ENCODE measurements around the gene MITF.

The MITF gene

DNA sequence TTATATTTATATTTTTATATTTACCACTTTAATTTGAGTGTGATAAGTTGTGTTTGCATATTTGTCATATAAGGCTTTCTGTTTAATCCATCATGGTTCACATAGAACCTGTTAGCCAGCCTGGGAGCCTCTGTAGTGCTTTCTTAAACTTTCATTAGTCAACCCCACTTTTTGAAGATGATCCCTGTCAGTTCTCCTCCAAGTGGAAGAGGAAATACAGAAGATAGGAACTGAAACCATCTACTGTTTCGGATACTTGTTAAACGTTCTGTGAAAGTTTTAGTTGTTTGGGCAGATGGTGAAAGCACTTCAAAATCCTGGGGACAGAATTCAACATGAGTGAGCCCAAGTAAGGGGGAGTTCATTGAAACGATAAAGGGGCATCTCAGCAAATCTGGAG lies 255.7 kb downstream of the MITF start:
- no peak overlapping the region for H3K4me3 ChIP-seq (ENCODE audit: low read depth, low read length)
- H3K9me3 ChIP-seq (ENCODE audit: control insufficient read depth, insufficient read depth, low read length) = no peaks in the 10 kb centered on the region

DNA sequence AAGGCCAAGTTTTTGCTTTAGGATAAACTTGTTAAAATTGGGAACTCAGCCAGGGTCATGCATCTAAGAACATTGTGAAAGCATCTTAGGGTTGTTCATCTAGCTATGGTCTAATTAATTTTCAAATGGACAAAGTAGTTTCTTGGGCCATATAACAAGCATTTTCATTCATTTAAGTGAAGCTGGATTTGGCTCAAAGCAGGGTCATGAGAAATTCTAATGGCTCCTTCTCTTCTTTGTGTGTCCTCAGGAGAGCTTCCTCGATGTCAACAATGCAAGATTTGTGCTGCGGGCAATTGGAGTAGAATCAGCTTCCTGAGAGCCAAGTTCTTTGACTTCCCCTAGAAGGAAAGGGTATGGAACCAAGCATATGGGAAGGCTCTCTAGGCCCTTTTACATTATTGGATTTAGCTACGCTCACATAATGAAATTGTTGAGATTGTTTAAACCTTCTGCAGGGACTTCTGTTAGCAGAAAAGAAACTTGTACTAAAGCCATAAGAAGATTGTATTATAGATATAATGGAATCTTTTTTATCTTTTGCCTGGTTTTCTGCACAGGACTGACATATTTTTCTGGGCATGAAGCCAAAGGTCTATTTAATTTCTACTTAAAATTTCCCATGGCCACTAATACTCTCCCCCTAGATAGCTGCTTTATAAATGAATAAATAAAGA lies 258.5 kb downstream of the MITF start:
- Histone ChIP-seq H3K9me3 (ENCODE audit: control insufficient read depth, insufficient read depth, low read length) (no peaks in the 10 kb centered on the region), H3K27ac (ENCODE audit: low read depth, low read length) (no peak overlapping the region), H3K36me3 (ENCODE audit: control insufficient read depth, insufficient read depth, low read length) (no peaks in the 10 kb centered on the region), H3K4me3 (ENCODE audit: low read depth, low read length) (no peak overlapping the region), H3K9ac (ENCODE audit: low read depth, low read length) (no peak overlapping the region), H3K4me1 (ENCODE audit: control insufficient read depth, insufficient read depth, low read length) (peaks cover 13% of the 10 kb centered on the region), H3K27me3 (ENCODE audit: control insufficient read depth, insufficient read depth, low read length) (no peaks in the 10 kb centered on the region)

More for the DNA sequence above, 255.7 kb downstream of the MITF start:
- Histone ChIP-seq H3K27ac (ENCODE audit: low read depth, low read length) (no peak overlapping the region), H3K9ac (ENCODE audit: low read depth, low read length) (no peak overlapping the region), H3K27me3 (ENCODE audit: control insufficient read depth, insufficient read depth, low read length) (no peaks in the 10 kb centered on the region), H3K36me3 (ENCODE audit: control insufficient read depth, insufficient read depth, low read length) (no peaks in the 10 kb centered on the region), H3K4me1 (ENCODE audit: control insufficient read depth, insufficient read depth, low read length) (peaks cover 13% of the 10 kb centered on the region)

DNA sequence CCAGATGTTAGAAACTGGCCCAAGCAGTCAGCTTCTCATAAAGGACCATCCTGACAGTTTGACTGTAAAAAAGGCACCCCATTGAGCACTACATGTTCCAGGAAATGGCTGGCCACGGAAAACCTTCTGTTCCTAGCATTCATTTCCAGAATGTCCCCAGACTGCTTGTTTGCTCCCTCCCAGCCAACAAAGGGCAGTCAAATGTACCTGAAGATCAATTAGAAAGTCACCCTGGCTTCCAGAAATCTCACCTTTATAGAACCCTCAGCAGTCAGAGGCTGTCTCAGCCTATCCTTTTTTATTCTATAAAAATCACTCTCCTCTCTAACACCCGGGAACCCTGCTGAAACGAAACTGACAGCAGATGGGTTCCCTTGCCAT lies 259.5 kb downstream of the MITF start:
- Histone ChIP-seq H3K9me3 (ENCODE audit: control insufficient read depth, insufficient read depth, low read length) (no peaks in the 10 kb centered on the region), H3K36me3 (ENCODE audit: control insufficient read depth, insufficient read depth, low read length) (no peaks in the 10 kb centered on the region), H3K27ac (ENCODE audit: low read depth, low read length) (no peak overlapping the region), H3K9ac (ENCODE audit: low read depth, low read length) (no peak overlapping the region), H3K4me3 (ENCODE audit: low read depth, low read length) (no peak overlapping the region), H3K27me3 (ENCODE audit: control insufficient read depth, insufficient read depth, low read length) (no peaks in the 10 kb centered on the region), H3K4me1 (ENCODE audit: control insufficient read depth, insufficient read depth, low read length) (peaks cover 13% of the 10 kb centered on the region)

DNA sequence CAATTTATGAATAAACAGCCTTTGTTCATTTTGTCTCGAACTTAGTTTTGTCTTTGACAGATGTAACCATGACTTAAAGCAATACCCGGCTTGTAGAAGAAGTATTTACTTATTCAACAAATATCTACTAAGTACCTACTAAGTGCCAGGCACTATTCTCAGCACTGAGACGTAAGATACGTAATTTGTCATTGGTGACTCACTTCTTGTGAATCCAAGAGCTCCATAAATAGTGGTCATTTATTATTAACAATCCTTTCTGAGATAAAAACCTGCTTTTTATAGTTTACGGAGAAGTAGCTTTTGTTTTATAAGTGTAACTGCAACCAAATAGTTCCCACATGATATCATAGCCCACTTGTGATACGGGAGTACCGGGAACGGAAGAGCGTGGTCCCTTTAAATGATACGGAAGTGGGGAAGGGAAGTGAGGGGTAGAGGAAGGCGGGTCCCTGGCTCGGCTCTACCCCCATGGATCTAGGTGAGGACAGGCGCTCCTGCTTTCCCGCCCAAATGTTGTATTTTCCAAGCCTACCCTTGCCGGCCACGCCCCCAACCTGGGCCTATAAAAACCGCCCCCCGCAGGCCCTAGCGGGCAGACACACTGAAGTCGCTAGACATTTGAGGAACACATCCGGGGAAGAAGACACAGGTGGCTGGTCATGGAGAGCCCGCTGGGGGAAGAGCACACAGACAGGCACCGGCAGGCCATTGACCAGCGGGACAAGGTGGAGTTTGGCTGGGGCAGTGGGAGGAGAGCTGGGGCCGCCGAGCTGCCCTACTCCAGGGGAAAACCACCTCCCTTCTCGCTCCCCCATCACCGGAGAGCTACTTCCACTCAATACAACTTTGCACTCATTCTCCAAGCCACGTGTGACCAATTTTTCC lies 260.1 kb downstream of the MITF start, which contains the start of gene SAMMSON:
Gene SAMMSON, plus strand, starts transcription at position 594 of the 888 bp plus-strand sequence.
- Histone ChIP-seq H3K4me1 (ENCODE audit: control insufficient read depth, insufficient read depth, low read length) (peaks cover 13% of the 10 kb centered on the region), H3K27me3 (ENCODE audit: control insufficient read depth, insufficient read depth, low read length) (no peaks in the 10 kb centered on the region), H3K27ac (ENCODE audit: low read depth, low read length) (no peak within 1 kb of the TSS), H3K4me3 (ENCODE audit: low read depth, low read length) (no peak within 1 kb of the TSS), H3K36me3 (ENCODE audit: control insufficient read depth, insufficient read depth, low read length) (no peaks in the 10 kb centered on the region), H3K9ac (ENCODE audit: low read depth, low read length) (no peak within 1 kb of the TSS), H3K9me3 (ENCODE audit: control insufficient read depth, insufficient read depth, low read length) (no peaks in the 10 kb centered on the region)

DNA sequence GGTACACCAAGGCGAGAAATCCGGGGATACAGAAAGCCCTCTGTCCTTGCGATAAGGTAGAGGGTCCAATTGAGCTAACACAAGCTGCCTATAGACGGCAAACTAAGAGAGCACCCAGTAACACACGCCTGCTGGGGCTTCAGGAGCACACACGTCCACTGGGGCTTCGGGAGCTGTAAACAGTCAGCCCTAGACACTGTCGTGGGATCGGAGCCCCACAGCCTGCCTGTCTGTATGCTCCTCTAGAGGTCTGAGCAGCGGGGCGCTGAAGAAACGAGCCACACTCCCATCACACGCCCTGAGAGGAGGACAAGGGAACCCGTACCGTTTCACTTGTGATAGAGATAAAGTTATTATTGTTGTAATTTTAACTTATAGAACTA lies 260.8 kb downstream of the MITF start:
- peaks cover 13% of the 10 kb centered on the region for H3K4me1 ChIP-seq (ENCODE audit: control insufficient read depth, insufficient read depth, low read length)

DNA sequence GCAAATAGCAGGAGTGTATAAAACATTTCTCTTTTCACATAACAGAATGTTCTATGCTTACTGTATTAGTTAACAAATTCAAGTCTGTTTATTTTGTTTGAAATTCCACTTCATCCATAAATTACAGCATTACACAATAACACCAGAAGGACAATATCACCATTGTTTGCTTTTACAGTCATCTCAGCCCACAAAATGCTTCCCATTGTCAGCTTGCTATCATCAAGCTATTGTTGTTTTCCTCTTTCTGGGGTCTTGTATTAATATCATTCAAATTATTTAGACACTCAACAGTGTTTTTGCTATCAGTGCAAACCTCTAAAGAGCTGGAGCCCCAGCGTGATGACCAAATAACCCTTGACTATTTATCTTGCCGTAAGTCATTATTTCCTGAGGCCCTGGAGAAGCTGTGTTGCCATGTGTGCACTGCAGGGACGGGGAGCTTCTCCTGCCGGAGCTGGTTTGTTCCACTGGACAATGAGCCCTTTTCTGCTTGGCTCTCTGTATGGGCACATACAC lies 261.4 kb downstream of the MITF start:
- Histone ChIP-seq H3K4me3 (ENCODE audit: low read depth, low read length) (no peak overlapping the region), H3K27me3 (ENCODE audit: control insufficient read depth, insufficient read depth, low read length) (no peaks in the 10 kb centered on the region), H3K36me3 (ENCODE audit: control insufficient read depth, insufficient read depth, low read length) (no peaks in the 10 kb centered on the region), H3K9me3 (ENCODE audit: control insufficient read depth, insufficient read depth, low read length) (no peaks in the 10 kb centered on the region), H3K27ac (ENCODE audit: low read depth, low read length) (no peak overlapping the region), H3K9ac (ENCODE audit: low read depth, low read length) (no peak overlapping the region), H3K4me1 (ENCODE audit: control insufficient read depth, insufficient read depth, low read length) (peaks cover 13% of the 10 kb centered on the region)

More for the DNA sequence above, 260.8 kb downstream of the MITF start:
- Histone ChIP-seq H3K4me3 (ENCODE audit: low read depth, low read length) (no peak overlapping the region), H3K9ac (ENCODE audit: low read depth, low read length) (no peak overlapping the region), H3K9me3 (ENCODE audit: control insufficient read depth, insufficient read depth, low read length) (no peaks in the 10 kb centered on the region), H3K27me3 (ENCODE audit: control insufficient read depth, insufficient read depth, low read length) (no peaks in the 10 kb centered on the region), H3K27ac (ENCODE audit: low read depth, low read length) (no peak overlapping the region), H3K36me3 (ENCODE audit: control insufficient read depth, insufficient read depth, low read length) (no peaks in the 10 kb centered on the region)

DNA sequence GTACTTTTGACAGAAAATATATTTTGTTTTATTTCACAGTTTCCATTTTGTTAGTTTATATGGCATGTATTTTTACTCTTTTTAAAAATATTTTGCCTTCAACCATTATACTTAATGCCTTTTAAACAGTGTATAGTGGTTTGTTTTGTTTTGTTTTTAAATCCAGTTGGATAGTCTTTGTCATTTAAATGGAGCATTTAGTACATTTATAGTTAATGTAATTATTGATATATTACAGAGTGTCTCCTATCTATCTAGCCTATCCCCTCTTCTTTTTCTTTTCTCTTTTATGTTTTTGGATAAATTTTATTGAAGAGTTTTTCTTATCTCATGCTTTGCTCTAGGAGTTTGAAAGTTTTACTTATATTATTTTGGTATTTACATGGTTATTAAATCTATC lies 263.9 kb downstream of the MITF start:
- 0 out of 2 replicates have a peak, but pooled peaks cover 8% of the 10 kb centered on the region for H3K4me1 ChIP-seq (ENCODE audit: control insufficient read depth, insufficient read depth, low read length)
- H3K9me3 ChIP-seq (ENCODE audit: control insufficient read depth, insufficient read depth, low read length) = no peaks in the 10 kb centered on the region

DNA sequence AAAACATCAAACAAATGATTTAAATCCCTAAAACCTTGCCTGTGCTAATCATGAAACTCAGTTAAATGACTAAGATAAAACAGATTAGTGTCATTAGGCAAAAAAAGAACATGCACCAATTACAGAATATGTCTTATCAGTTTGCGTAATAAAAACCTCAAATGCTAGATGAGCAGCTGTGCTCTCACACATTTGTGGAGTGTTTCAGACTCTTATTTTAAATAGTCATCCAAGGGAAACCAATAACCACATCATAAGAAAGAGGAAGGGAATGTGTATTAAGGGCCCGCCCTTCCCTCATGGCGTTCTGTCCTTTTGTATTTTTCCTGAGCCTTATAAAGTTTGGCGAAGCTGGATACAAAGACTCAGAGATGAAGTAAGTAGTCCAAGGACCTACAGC lies 266.8 kb downstream of the MITF start:
- H3K36me3 ChIP-seq (ENCODE audit: control insufficient read depth, insufficient read depth, low read length) = no peaks in the 10 kb centered on the region
- H3K27me3 ChIP-seq (ENCODE audit: control insufficient read depth, insufficient read depth, low read length) = no peaks in the 10 kb centered on the region
- H3K9me3 ChIP-seq (ENCODE audit: control insufficient read depth, insufficient read depth, low read length) = no peaks in the 10 kb centered on the region
- H3K4me1 ChIP-seq (ENCODE audit: control insufficient read depth, insufficient read depth, low read length) = no peaks in the 10 kb centered on the region
- H3K9ac ChIP-seq (ENCODE audit: low read depth, low read length) = no peak overlapping the region
- no peak overlapping the region for H3K4me3 ChIP-seq (ENCODE audit: low read depth, low read length)
- no peak overlapping the region for H3K27ac ChIP-seq (ENCODE audit: low read depth, low read length)

More for the DNA sequence above, 263.9 kb downstream of the MITF start:
- H3K9ac ChIP-seq (ENCODE audit: low read depth, low read length) = no peak overlapping the region
- no peak overlapping the region for H3K4me3 ChIP-seq (ENCODE audit: low read depth, low read length)
- H3K27ac ChIP-seq (ENCODE audit: low read depth, low read length) = no peak overlapping the region
- H3K27me3 ChIP-seq (ENCODE audit: control insufficient read depth, insufficient read depth, low read length) = no peaks in the 10 kb centered on the region
- no peaks in the 10 kb centered on the region for H3K36me3 ChIP-seq (ENCODE audit: control insufficient read depth, insufficient read depth, low read length)

DNA sequence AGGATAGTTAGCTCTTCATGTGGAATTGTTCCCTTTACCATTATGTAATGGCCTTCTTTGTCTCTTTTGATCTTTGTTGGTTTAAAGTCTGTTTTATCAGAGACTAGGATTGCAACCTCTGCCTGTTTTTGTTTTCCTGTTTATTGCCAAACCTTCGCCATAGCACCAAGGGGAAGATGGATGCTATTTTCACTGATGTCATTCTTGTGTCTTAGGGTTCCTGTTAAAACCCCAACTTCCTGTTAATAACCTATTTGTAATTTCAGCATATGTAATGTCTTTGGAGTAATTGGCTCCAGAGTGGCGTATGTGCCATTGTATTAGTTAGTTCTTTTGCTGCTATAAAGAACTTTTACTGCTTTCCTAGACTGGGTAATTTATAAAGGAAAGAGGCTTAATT lies 271.1 kb downstream of the MITF start:
- Histone ChIP-seq H3K27me3 (ENCODE audit: control insufficient read depth, insufficient read depth, low read length) (no peaks in the 10 kb centered on the region), H3K36me3 (ENCODE audit: control insufficient read depth, insufficient read depth, low read length) (no peaks in the 10 kb centered on the region), H3K9ac (ENCODE audit: low read depth, low read length) (no peak overlapping the region), H3K9me3 (ENCODE audit: control insufficient read depth, insufficient read depth, low read length) (no peaks in the 10 kb centered on the region), H3K4me1 (ENCODE audit: control insufficient read depth, insufficient read depth, low read length) (no peaks in the 10 kb centered on the region), H3K27ac (ENCODE audit: low read depth, low read length) (no peak overlapping the region), H3K4me3 (ENCODE audit: low read depth, low read length) (no peak overlapping the region)

DNA sequence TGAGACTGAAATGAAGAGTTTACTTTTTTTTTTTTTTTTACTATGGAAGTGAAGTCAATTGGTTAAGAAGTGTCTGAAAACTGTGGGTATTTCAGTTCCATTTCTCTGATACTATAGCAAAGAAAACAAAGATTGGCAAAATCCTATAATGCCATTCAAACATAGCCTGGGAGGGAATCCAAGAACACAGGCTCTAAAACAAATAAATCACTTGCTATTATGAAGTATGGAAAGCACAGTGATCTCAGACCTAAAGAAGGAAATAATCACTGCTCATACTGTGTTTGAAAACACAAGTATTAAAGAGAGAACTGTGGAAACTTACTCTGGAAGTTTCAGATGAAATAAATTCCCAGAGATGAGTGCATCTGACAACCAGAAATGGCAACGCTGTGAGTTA lies 272.3 kb downstream of the MITF start:
- no peaks in the 10 kb centered on the region for H3K4me1 ChIP-seq (ENCODE audit: control insufficient read depth, insufficient read depth, low read length)
- H3K27me3 ChIP-seq (ENCODE audit: control insufficient read depth, insufficient read depth, low read length) = no peaks in the 10 kb centered on the region
- no peak overlapping the region for H3K4me3 ChIP-seq (ENCODE audit: low read depth, low read length)
- H3K9ac ChIP-seq (ENCODE audit: low read depth, low read length) = no peak overlapping the region
- no peaks in the 10 kb centered on the region for H3K9me3 ChIP-seq (ENCODE audit: control insufficient read depth, insufficient read depth, low read length)
- H3K36me3 ChIP-seq (ENCODE audit: control insufficient read depth, insufficient read depth, low read length) = no peaks in the 10 kb centered on the region
- H3K27ac ChIP-seq (ENCODE audit: low read depth, low read length) = no peak overlapping the region

Data from HUES48 (cell line).